ACC112 (cell line): ENCODE data around the gene NR6A1.

ENCODE experiments used
- H2AFZ ChIP-seq: fragments of 200-600 bp; sonication (generic); one replicate; pipeline ENCODE4 v1.6.0; 2017; ENCODE audit warnings: antibody characterized with exemption, low read length; ENCODE audit not compliant: unreplicated experiment
- H3K27ac ChIP-seq: fragments of 200-600 bp; sonication (generic); 2 replicates; pipeline ENCODE4 v1.5.1; 2014; ENCODE audit warnings: low read depth, mild to moderate bottlenecking, antibody characterized with exemption, low read length, moderate library complexity
- H3K27me3 ChIP-seq: fragments of 200-600 bp; sonication (generic); 2 replicates; pipeline ENCODE4 v1.6.1; 2014; ENCODE audit warnings: mild to moderate bottlenecking, antibody characterized with exemption, low read length, moderate library complexity, mixed read lengths; ENCODE audit not compliant: insufficient read depth
- H3K36me3 ChIP-seq: fragments of 200-600 bp; sonication (generic); 2 replicates; pipeline ENCODE4 v1.6.1; 2016; ENCODE audit warnings: mild to moderate bottlenecking, antibody characterized with exemption, low read length, moderate library complexity, mixed read lengths; ENCODE audit not compliant: insufficient read depth
- H3K4me1 ChIP-seq: fragments of 200-600 bp; sonication (generic); one replicate; pipeline ENCODE4 v1.6.1; 2016; ENCODE audit warnings: low read length, mixed read lengths; ENCODE audit not compliant: insufficient read depth, unreplicated experiment, control insufficient read depth
- H3K4me3 ChIP-seq: fragments of 200-600 bp; sonication (generic); 2 replicates; pipeline ENCODE4 v1.5.1; 2014; ENCODE audit warnings: mild to moderate bottlenecking, low read depth, low read length
- H3K79me2 ChIP-seq: fragments of 200-600 bp; sonication (generic); one replicate; pipeline ENCODE4 v1.6.0; 2016; ENCODE audit warnings: low read length; ENCODE audit not compliant: control insufficient read depth, unreplicated experiment, insufficient read depth

The NR6A1 gene

GRCh38 chr9:124654431-124654830 is 116.7 kb downstream of the NR6A1 start:
- Histone ChIP-seq H3K79me2 (no peaks in the 10 kb centered on the region), H3K4me1 (peaks cover 16% of the 10 kb centered on the region), H3K36me3 (no peaks in the 10 kb centered on the region), H3K4me3 (no peak overlapping the region), H3K27me3 (no peaks in the 10 kb centered on the region), H2AFZ (no peak overlapping the region), H3K27ac (no peak overlapping the region)

GRCh38 chr9:124652615-124653393 is 118.3 kb downstream of the NR6A1 start:
- Histone ChIP-seq H3K36me3 (no peaks in the 10 kb centered on the region), H3K27me3 (no peaks in the 10 kb centered on the region), H3K4me3 (no peak overlapping the region), H3K27ac (no peak overlapping the region), H3K79me2 (no peaks in the 10 kb centered on the region), H3K4me1 (peaks cover 13% of the 10 kb centered on the region), H2AFZ (no peak overlapping the region)

- Histone ChIP-seq H3K27me3 (no peaks in the 10 kb centered on the region), H2AFZ (no peak overlapping the region), H3K36me3 (no peaks in the 10 kb centered on the region), H3K79me2 (no peaks in the 10 kb centered on the region), H3K4me1 (peaks cover 8% of the 10 kb centered on the region), H3K27ac (no peak overlapping the region), H3K4me3 (no peak overlapping the region)
Measured at GRCh38 chr9:124652203-124652602, 118.9 kb downstream of the NR6A1 start.

GRCh38 chr9:124645274-124645673 is 125.8 kb downstream of the NR6A1 start:
- no peak overlapping the region for H2AFZ ChIP-seq
- no peaks in the 10 kb centered on the region for H3K27me3 ChIP-seq
- no peaks in the 10 kb centered on the region for H3K79me2 ChIP-seq
- H3K36me3 ChIP-seq = no peaks in the 10 kb centered on the region
- no peak overlapping the region for H3K4me3 ChIP-seq
- no peaks in the 10 kb centered on the region for H3K4me1 ChIP-seq
- no peak overlapping the region for H3K27ac ChIP-seq

DNA sequence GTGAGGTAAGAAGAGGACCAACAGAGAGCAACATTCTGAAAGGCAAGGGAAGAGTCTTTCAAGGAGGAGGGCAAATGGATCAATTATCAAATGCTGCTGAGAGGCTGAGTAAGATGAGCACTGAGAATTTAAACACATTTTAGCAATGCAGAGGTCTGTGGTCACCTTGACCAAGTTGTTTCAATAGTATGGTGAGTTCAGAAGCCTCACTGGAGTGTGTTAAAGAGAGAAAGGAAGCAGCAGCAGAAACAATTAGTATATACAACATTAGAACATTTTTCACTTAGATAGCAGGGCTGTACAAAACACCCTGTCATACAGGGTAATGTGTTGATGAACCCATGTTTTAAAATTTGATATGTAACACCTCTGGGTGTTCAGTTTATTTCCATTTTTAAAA is 131.5 kb downstream of the NR6A1 start:
- Histone ChIP-seq H3K4me3 (no peak overlapping the region), H3K4me1 (no peaks in the 10 kb centered on the region), H3K27ac (no peak overlapping the region), H2AFZ (no peak overlapping the region), H3K27me3 (no peaks in the 10 kb centered on the region), H3K79me2 (no peaks in the 10 kb centered on the region), H3K36me3 (no peaks in the 10 kb centered on the region)

GRCh38 chr9:124635285-124635684 is 135.8 kb downstream of the NR6A1 start:
- Histone ChIP-seq H3K27ac (no peak overlapping the region), H3K79me2 (no peaks in the 10 kb centered on the region), H2AFZ (no peak overlapping the region), H3K4me3 (no peak overlapping the region), H3K27me3 (no peaks in the 10 kb centered on the region), H3K4me1 (no peaks in the 10 kb centered on the region), H3K36me3 (no peaks in the 10 kb centered on the region)

GRCh38 chr9:124632077-124632621 is 139.0 kb downstream of the NR6A1 start:
- Histone ChIP-seq H3K27me3 (no peaks in the 10 kb centered on the region), H3K4me1 (peaks cover 2% of the 10 kb centered on the region), H3K36me3 (no peaks in the 10 kb centered on the region), H3K4me3 (no peak overlapping the region), H2AFZ (peak overlapping the region; percentile 32), H3K79me2 (no peaks in the 10 kb centered on the region), H3K27ac (no peak overlapping the region)

DNA sequence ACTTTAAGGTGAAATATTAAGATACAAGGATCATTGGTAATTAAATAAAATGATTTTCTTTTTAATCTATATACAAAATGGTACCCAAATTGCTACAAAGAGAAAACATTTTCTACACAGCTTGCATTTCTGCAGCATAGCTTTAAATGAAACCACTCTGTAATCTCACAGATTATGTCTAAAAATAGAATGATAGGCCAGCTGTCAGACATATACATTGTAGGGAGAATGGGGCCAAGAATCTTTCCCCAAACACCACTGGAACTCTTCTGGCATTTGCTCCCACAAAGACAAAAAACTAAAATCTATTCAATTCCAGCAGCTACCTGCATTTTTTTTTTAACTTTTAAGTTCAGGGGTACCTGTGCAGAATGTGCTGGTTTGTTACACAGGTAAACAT is 139.8 kb downstream of the NR6A1 start:
- Histone ChIP-seq H3K4me3 (no peak overlapping the region), H3K36me3 (no peaks in the 10 kb centered on the region), H3K27me3 (no peaks in the 10 kb centered on the region), H3K4me1 (peaks cover 2% of the 10 kb centered on the region), H2AFZ (no peak overlapping the region), H3K79me2 (no peaks in the 10 kb centered on the region), H3K27ac (no peak overlapping the region)

DNA sequence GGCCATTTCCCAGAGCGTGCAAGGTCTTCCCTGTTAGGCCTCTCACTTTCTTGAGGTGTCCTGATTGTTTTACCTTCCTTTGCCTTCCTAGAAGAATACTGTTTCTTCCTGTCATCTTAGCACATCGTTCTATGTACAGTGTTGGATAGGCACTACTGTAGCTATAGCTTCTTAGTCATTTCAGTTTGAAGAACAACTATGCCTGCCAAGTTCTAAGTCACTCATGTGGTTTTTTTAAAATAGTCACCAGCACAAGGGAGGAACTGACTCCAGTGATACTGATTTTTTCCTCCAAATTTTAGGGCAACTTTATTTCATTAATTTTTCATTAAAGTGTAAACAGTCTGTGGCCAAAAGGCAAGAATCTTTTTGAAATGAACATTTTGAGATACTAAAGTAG is 141.5 kb downstream of the NR6A1 start:
- Histone ChIP-seq H3K27ac (no peak overlapping the region), H3K4me3 (no peak overlapping the region), H3K4me1 (peaks cover 2% of the 10 kb centered on the region), H2AFZ (no peak overlapping the region), H3K27me3 (no peaks in the 10 kb centered on the region), H3K79me2 (no peaks in the 10 kb centered on the region), H3K36me3 (no peaks in the 10 kb centered on the region)

DNA sequence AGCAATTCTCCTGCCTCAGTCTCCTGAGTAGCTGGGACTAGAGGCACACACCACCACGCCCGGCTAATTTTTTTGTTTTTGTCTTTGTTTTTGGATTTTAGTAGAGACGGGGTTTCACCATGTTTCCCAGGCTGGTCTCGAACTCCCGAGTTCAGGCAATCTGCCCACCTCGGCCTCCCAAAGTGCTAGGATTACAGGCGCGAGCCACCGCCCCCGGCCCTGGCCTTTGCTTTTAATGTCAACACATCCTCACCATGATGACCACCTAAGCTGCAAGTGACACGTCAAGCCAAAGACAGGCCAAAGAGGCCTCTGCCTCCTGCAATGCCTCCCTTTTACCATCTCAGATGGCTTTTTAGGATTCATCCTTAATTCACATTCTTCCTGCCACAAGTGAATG is 142.4 kb downstream of the NR6A1 start:
- no peak overlapping the region for H3K4me3 ChIP-seq
- no peaks in the 10 kb centered on the region for H3K36me3 ChIP-seq
- H3K79me2 ChIP-seq = no peaks in the 10 kb centered on the region

GRCh38 chr9:124626276-124626675 is 144.8 kb downstream of the NR6A1 start:
- Histone ChIP-seq H2AFZ (no peak overlapping the region), H3K4me3 (no peak overlapping the region), H3K36me3 (no peaks in the 10 kb centered on the region), H3K79me2 (no peaks in the 10 kb centered on the region), H3K27ac (no peak overlapping the region), H3K27me3 (no peaks in the 10 kb centered on the region), H3K4me1 (peaks cover 2% of the 10 kb centered on the region)

More for the DNA sequence above, 142.4 kb downstream of the NR6A1 start:
- H2AFZ ChIP-seq = no peak overlapping the region
- H3K27me3 ChIP-seq = no peaks in the 10 kb centered on the region
- peaks cover 2% of the 10 kb centered on the region for H3K4me1 ChIP-seq
- H3K27ac ChIP-seq = no peak overlapping the region
